ENCODE results near the gene TRERF1.
"Not testable (repeated sequence)": the region's sequence is repeated elsewhere in the genome, so short reads cannot be mapped to it uniquely, and the experiment has no call there.

DNA sequence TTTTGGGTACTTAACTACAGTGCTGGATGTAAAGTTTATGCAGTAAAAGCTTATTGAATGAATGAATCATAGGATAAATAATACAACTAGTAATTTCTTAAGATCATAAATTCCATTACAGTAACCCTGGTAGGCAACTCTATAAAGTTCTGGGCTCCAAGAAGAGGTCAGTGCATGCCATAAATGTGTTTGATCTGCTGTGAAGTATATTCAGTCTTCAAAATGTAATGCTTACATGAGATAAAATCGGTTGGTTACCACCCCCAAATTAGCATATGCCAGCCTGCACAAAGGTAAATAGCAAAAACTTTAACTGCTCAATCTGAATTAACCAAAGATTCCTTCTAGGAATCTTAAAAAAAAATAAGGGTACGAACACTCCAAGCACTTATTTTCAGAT, 244.2 kb downstream of the TRERF1 start:
- TF ChIP-seq, protein P1, sequence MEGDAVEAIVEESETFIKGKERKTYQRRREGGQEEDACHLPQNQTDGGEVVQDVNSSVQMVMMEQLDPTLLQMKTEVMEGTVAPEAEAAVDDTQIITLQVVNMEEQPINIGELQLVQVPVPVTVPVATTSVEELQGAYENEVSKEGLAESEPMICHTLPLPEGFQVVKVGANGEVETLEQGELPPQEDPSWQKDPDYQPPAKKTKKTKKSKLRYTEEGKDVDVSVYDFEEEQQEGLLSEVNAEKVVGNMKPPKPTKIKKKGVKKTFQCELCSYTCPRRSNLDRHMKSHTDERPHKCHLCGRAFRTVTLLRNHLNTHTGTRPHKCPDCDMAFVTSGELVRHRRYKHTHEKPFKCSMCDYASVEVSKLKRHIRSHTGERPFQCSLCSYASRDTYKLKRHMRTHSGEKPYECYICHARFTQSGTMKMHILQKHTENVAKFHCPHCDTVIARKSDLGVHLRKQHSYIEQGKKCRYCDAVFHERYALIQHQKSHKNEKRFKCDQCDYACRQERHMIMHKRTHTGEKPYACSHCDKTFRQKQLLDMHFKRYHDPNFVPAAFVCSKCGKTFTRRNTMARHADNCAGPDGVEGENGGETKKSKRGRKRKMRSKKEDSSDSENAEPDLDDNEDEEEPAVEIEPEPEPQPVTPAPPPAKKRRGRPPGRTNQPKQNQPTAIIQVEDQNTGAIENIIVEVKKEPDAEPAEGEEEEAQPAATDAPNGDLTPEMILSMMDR (optimal IDR thresholded peaks at IDR 0.05 in 1 of 3, IDR thresholded peaks at IDR 0.05 in 1 of 3, conservative IDR thresholded peaks at IDR 0.05 in 1 of 3; ENCODE audit: extremely low read depth in 1 of 3, insufficient read depth in 2 of 3, low read length in 3 of 3): not testable (repeated sequence)
- not testable (repeated sequence) for TF ChIP-seq EZH2 (IDR thresholded peaks at IDR 0.05; ENCODE audit: low read length)

All from keratinocyte (primary cell).